Renal cortex interstitium (tissue), 15 donors: ENCODE measurements around the gene GTF2IRD1. TPM values are rescaled to one million over a fixed set of nuclear protein-coding genes. Genes with fewer than 3 reads are reported as not detected.
"Not testable (repeated sequence)": the region's sequence is repeated elsewhere in the genome, so short reads cannot be mapped to it uniquely, and the experiment has no call there.

Source experiments
- DNase-seq, 11 donors: peaks; one replicate each; pipeline ENCODE4 v3.0.0-alpha.2; 2013; ENCODE audit warnings: low read depth in 9 of 11, low spot score in 4 of 11; ENCODE audit errors: extremely low read depth in 1 of 11
- long read RNA-seq, 16 experiments: transcript quantifications; one replicate each; lab custom pipeline, GENCODE V29; 2026
- polyA plus RNA-seq, 3 donors: library from polyadenylated mRNA; unstranded; fragments of 120-200 nt; gene quantifications; one replicate each; pipeline ENCODE4 v1.2.1, GENCODE V29; 2013; ENCODE audit not compliant: insufficient read length in 3 of 3

GTF2IRD1 gene
- polyA plus RNA-seq = 10 to 100 TPM; 52.0 to 55.1 (median 53.6) TPM
- long read RNA-seq, donor 1, partial matches to known transcripts = 0 of 4 reads
- long read RNA-seq, donor 1, other reads (novel, unspliced or antisense) = 0 of 4 reads
- long read RNA-seq, donor 2, partial matches to known transcripts = 5 of 8 reads
- long read RNA-seq, donor 2, other reads (novel, unspliced or antisense) = 0 of 8 reads
- long read RNA-seq, donor 3, partial matches to known transcripts = 0 of 5 reads
- long read RNA-seq, donor 3, other reads (novel, unspliced or antisense) = 0 of 5 reads
- long read RNA-seq, donor 4, partial matches to known transcripts = 0 of 3 reads
- long read RNA-seq, donor 4, other reads (novel, unspliced or antisense) = 0 of 3 reads
- long read RNA-seq, donor 5 = 0 reads
- long read RNA-seq, donor 6, partial matches to known transcripts = 0 of 2 reads
- long read RNA-seq, donor 6, other reads (novel, unspliced or antisense) = 0 of 2 reads
- long read RNA-seq, donor 7, partial matches to known transcripts = 0 of 1 reads
- long read RNA-seq, donor 7, other reads (novel, unspliced or antisense) = 0 of 1 reads
- long read RNA-seq, donor 8 = 0 reads
- long read RNA-seq, donor 9, partial matches to known transcripts = 5 of 8 reads
- long read RNA-seq, donor 9, other reads (novel, unspliced or antisense) = 0 of 8 reads
- long read RNA-seq, donor 10, partial matches to known transcripts = 0 of 2 reads
- long read RNA-seq, donor 10, other reads (novel, unspliced or antisense) = 0 of 2 reads
- long read RNA-seq, donor 11, partial matches to known transcripts = 0 of 2 reads
- long read RNA-seq, donor 11, other reads (novel, unspliced or antisense) = 0 of 2 reads
- long read RNA-seq, donor 12, partial matches to known transcripts = 0 of 2 reads
- long read RNA-seq, donor 12, other reads (novel, unspliced or antisense) = 0 of 2 reads
- long read RNA-seq, donor 13 = 0 reads
- long read RNA-seq, donor 14, partial matches to known transcripts = 0 of 2 reads
- long read RNA-seq, donor 14, other reads (novel, unspliced or antisense) = 0 of 2 reads
- long read RNA-seq, donor 15, partial matches to known transcripts = 0 of 1 reads
- long read RNA-seq, donor 15, other reads (novel, unspliced or antisense) = 0 of 1 reads
- long read RNA-seq, donor 16, partial matches to known transcripts = 9 of 18 reads
- long read RNA-seq, donor 16, other reads (novel, unspliced or antisense) = 0 of 18 reads

DNA sequence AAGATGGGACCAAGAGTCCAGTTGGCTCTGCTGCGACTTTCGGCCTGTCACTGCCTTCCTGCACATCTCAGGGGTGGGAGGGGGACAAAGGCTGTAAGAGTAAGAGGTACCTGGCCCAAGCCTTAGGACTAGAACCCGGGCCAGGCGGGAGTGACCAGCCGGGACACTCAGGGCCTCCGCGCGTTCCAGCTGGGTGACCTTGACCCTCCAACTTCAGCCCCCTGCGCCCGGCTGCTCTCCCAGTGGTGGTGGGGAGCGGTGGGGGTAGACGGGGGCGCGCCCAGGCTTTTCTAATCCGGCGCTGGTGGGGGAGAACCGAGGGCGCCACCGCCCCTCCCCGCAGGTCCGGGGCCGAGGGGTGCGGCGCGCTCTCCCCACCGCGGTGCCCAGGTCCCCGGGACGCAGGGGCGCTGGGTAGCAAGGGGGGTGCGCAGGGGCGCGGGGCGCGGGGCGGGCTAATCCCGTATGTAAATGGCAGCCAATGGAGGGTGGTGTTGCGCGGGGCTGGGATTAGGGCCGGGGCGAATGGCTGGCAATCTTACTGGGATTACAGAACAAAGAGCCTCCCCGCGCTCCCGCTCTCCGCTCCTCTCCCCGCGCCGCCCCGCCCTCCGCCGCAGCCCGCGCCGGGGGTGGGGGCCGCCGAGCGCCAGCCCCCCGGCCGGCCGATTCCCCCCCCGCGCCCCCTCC lies at the start of gene GTF2IRD1:
GTF2IRD1 (plus strand) TSS at position 585 of the 690 bp plus-strand sequence. CDS start 54,175 bp downstream, outside the sequence.
- DNase-seq = peak in 2 of 11 donors; percentile 54 to 61

GRCh38 chr7:74404388-74404700 lies 49.4 kb upstream of the GTF2IRD1 start:
- DNase-seq = no peak

DNA sequence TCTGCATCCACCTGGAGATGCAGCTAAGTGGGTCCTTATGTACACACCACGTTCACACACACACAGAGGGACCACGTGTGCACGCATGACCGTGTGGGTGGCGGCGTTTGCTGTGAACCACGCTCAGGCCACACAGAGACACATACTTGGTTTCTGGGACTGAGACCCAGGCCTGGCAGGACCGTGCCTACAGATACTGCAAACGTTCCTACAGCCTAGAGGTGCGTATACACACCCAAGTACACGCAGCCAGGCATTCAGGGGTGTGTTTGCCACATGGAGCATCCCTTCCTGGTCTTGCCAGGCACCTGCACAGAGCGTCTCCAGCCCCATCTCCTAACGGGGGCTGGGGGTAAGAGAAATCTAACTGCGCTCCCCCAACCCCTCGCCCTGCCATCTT lies 49.0 kb upstream of the GTF2IRD1 start:
- no peak for DNase-seq

GRCh38 chr7:74405191-74405898 lies 48.4 kb upstream of the GTF2IRD1 start:
- DNase-seq = peak in 2 of 11 donors; percentile 20 to 32

DNA sequence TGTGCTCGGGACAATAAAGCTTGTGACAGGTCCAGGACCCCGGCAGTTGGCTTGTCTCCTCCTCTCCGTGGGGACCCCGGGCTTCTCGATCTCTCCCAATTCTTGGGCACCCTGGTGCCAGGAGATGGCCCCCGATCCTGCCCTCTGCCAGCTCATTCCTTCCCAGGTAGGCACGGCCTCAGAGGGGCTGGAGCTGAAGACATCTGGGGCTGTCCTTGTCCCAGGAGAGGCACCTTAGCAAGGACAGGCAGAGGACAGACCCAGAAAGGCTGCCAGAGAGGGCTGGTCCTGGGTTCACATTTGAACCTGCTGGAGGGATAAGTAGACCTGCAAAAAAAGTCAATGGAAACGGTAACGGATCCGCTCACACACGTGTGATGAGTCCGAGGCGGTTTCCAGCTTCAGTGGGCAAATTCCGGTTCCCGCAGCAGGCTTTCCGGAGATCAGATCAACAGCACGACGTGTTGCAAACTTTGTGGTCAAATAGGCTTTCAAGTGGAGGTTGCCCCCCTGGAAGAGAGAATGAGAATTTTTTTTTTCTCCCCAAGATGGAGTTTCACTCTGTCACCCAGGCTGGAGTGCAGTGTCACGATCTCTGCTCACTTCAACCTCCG lies 47.7 kb upstream of the GTF2IRD1 start:
- no peak for DNase-seq

GRCh38 chr7:74407958-74408357 lies 45.7 kb upstream of the GTF2IRD1 start:
- no peak for DNase-seq

GRCh38 chr7:74409571-74409970 lies 44.1 kb upstream of the GTF2IRD1 start:
- DNase-seq = no peak

DNA sequence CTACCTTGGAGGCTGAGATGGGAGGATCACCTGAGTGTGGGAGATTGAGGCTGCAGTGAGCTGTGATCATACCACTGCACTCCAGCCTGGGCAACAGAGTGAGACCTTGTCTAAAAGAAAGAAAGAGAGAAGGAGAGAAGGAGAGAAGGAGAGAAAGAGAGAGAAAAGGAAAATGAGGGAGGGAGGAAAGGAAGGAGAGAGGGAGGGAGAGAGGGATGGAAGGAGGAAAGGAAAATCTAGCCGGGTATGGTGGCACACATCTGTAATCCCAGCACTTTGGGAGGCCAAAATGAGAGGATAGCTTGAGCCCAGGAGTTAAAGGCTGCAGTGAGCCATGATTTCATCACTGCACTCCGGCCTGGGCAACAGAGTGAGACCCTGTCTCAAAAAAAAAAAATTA lies 42.9 kb upstream of the GTF2IRD1 start:
- no peak for DNase-seq

- not testable (repeated sequence) for DNase-seq
These were observed 42.1 kb upstream of the GTF2IRD1 start for GRCh38 chr7:74411571-74411970.

GRCh38 chr7:74412056-74412455 lies 41.6 kb upstream of the GTF2IRD1 start:
- no peak for DNase-seq

DNA sequence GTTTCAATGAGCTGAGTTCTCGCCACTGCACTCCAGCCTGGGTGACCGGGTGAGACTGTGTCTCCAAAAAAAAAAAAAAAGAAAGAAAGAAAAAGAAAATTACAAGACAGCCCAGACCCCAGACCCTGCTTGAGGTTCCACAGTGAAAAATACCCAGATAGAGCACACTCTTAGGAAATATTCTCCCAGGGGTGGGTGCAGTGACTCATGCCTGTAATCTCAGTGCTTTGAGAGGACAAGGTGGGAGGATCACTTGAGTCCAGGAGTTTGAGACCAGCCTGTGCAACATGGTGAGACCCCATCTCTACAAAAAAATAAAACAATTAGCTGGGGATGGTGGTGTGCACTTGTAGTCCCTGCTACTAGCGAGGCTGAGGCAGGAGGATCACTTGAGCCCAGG lies 41.1 kb upstream of the GTF2IRD1 start:
- no peak for DNase-seq

GRCh38 chr7:74414595-74415333 lies 38.9 kb upstream of the GTF2IRD1 start:
- not testable (repeated sequence) for DNase-seq

- DNase-seq = peak in 7 of 11 donors; percentile 52 to 66 (median 58)
These were observed 36.2 kb upstream of the GTF2IRD1 start for GRCh38 chr7:74417419-74417971.

DNA sequence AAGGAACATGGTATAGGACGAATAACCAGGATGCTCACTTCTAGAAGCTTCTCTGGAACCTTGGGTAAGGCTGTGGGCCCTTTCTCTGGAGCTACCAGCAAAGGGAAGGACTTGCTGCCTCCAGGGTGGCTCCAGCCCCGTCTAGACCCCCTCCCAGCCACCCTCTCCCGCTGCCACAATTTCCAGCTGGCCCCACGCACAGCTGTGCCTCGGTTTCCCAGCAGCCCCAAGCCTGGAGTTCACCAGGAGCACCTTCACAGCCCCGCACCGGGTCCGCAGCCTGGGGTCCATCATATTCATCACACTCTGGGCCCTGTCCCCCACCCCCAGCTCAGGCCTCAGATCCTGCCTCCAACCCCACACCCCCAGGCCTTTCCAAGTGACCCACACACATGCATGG lies 35.6 kb upstream of the GTF2IRD1 start:
- no peak for DNase-seq

GRCh38 chr7:74418538-74418937 lies 35.2 kb upstream of the GTF2IRD1 start:
- no peak for DNase-seq

DNA sequence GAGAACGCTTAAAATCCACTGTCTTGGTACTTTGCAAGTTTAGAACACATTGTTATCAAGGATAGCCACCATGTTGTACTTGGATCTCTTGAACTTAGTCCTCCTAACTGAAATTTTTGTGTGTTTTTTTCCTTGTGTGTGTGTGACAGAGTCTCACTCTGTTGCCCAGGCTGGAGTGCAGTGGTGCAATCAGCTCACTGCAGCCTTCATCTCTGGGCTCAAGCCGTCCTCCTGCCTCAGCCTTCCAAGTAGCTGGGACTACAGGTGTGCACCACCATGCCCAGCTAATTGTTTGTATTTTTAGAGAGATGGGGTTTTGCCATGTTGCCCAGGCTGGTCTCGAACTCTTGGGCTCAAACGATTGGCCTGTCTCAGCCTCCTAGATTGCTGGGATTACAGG lies 34.5 kb upstream of the GTF2IRD1 start:
- not testable (repeated sequence) for DNase-seq

DNA sequence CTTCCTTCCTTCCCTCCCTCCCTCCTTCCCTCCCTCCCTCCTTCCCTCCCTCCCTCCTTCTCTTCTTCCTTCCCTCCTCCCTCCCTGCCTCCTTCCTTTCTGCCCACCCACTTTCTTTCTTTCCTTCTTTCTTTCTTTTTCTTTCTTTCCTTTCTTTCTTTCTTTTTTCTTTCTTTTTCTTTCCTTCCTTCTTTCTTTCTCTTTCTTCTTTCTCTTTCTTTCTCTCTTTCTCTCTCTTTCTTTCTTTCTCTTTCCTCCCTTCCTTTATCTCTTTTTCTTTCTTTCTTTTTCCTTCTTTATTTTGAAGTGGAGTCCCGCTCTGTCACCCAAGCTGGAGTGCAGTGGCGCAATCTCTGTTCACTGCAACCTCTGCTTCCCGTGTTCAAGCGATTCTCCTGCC lies 33.7 kb upstream of the GTF2IRD1 start:
- DNase-seq = no peak
